GM18499 (cell line): ENCODE measurements around the gene C1orf35.
A peak's percentile ranks its signal among the peaks of the same experiment; 100 is the strongest.

Source experiments
- ATAC-seq: cut with Tn5 transposase; IDR thresholded peaks from one replicate; pipeline ENCODE4 v1.9.1; 2021; ENCODE audit warnings: moderate number of reproducible peaks; ENCODE audit not compliant: insufficient read depth, unreplicated experiment

C1orf35 gene

DNA sequence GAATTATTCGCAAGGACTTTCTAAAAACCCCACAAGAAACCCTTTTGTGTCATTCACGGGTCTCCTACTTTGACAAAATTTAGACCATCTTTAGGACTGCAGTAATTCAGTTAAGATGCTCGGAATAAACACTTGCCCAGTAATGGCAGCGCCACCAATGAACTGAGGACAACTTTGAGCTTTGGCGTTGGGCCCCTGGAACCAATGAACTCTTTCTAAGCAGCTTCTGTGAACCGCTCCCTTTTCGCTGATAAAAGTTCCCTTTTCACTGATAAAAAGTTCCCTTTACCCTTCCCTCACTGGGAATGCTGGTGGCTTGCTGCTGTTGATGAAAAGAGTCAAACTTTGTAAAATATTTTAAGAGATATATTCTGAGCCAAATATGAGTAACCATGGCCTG is 7.4 kb upstream of the C1orf35 start:
- no peak for ATAC-seq

DNA sequence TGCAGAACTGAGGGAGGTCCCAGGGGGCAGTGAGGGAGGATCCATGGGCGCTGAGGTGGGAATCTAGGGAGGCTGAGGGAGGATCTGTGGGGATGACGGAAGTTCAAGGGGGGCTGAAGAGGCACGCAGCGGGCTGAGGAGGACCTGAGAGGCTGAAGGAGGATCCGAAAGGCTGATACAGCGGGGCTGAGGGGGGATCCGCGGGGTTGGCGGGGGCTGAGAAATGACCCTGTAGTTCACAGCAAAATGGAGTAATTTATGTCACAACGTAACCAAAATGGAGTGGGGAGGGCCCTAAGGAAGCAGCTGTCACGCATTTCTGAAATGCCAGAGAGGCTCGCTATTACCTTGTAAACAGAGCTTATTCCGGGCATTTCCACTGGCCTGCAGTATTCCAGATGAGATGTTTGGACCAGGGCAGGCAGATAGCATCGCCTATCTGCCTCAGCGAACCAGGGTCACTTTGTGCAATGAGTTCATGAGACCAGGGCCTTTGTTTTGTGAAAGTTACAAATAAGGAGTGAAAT is 6.9 kb upstream of the C1orf35 start:
- no peak for ATAC-seq

DNA sequence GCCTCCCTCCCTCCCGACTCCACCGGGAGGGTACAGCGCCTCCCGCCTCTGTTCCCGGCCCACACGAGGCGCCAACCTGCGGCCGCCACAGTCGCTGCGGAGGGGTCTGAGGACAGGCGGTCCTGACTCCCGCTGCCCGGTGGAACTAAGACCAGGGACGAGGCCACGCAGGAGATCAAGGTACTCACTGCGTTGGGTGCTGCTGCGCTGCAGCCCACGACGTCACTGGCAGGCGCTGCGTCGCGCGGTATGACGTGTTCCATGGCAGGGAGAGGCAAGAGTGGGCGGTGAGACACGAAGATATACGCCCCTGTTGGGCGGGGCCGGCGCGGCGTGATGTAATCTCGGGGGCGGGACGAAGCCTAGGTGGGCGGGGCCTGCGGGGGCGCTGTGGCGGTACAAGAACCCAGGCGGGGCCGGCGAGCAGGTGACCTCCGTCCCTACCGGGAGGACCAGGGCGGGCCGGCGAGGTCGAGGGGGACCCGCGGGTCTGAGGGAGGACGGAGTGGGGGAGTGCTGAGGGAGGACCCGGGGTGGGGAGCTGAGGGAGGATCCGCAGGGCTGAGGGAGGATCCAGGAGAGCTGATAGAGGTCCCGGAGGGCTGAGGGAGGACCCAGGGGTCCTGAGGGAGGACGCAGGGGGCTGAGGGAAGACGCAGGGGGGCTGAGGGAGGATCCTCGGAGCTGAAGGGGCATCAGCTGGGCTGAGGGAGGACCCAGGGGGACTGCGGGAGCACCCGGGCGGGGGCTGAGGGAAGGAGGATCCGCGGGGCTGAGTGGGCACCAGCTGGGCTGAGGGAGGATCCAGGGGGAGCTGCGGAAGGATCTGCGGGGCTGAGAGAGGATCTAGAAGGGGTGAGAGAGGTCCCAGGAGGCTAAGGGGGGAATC is 6.2 kb upstream of the C1orf35 start, which contains the start of gene MRPL55:
TSS of gene MRPL55 (minus strand) at position 227 of the 889 bp plus-strand sequence. CDS start 1,039 bp downstream, outside the sequence.
- ATAC-seq = peak; percentile 81

DNA sequence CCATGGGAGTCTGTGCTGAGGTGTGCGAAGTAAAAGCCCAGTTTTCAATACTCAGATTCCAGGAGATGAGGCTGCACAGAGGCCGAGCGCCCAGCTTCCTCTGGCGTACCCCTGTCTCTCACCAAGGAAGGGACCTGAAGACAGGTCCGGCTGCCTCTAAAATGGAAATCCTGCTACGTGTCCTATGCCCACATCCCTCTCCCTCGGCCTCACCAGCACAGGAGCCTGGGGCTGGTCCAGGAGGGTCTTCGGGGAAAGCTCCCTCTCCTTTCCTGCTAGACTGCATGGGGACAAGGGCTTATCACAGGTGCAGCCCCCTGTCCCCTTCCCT is 5.6 kb upstream of the C1orf35 start:
- ATAC-seq = no peak

DNA sequence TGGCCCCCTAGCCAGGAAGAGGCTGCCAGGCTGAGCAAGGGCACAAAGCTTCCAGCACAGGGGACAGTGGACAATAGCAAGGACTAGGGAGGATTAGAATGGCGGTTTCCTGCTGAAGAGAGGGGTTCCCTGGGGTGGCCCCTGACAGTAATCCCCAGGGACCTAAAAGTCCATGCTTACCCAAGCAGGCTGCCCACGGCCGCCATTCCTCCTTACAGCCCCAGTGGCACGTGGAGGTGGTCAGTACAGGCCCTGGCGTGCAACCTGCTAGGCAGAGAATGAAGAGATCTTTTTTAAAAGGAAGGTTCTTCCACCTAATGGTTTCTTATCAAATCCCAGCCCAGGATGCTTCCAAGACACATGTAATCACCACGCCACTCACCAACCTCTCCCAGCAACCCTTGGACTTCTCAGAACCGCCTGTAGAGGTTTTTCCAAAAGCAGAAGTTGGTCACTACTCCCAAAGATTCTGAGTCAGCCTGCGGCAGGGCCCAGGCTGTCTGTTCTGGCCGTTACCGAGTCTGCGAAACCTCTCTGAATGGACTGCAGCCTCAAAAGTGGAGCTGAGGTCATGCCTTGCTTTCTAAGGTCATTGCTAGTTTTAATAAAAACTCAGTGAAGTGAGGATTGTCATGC is 5.0 kb upstream of the C1orf35 start:
- no peak for ATAC-seq

- ATAC-seq = no peak
These were observed 4.5 kb upstream of the C1orf35 start for GRCh38 chr1:228107636-228108035.

DNA sequence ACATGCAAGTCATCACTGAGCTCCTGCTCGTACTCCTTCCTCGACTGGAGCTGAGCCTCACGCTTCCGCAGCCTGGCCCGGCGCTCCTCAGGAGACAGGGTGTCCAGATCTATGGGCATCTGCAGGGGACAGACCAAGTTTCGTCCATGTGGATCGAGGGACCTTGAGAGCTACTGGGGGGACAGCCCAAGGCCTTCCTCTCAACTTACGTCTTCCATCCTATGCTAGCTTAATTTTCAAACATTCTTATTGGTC is 3.6 kb upstream of the C1orf35 start:
- no peak for ATAC-seq

- no peak for ATAC-seq
These were observed 3.1 kb upstream of the C1orf35 start for GRCh38 chr1:228105996-228106799.

- no peak for ATAC-seq
These were observed 2.3 kb upstream of the C1orf35 start for GRCh38 chr1:228105270-228105995.

DNA sequence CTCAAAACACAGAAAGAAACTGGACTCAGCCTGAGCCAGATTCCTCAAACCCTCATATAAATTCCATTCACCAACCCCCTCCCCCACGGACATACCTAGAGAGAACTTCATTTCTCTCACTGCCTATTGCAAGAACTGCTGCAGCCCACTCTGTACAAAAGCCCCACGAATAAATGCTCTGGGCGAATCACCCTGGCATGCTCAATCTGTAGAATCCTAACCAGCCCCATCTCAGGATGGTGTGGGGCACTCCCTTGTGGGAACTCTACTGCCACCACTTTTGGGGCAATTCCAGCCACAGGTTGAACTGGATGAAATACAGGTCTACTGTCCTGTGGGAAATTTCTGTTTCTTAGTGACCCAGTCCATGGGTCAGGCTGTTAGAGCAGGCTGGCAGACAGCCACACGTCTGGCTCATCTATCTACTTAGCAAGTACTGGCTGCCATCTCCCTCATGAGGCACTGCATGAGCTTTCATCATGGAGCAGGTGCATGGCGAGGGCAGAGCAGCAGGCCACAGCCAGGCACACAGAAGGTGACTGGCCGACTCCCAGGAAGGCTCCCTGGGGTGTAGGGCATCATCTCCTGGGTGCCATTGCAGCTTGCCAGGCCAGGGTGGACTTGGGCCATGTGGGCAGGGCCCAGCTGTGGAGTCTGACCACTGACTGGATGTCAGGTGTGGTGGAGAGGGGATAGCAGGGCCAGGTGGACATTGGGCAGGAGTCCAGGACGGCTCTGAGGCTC is 1.6 kb upstream of the C1orf35 start:
- ATAC-seq = no peak

DNA sequence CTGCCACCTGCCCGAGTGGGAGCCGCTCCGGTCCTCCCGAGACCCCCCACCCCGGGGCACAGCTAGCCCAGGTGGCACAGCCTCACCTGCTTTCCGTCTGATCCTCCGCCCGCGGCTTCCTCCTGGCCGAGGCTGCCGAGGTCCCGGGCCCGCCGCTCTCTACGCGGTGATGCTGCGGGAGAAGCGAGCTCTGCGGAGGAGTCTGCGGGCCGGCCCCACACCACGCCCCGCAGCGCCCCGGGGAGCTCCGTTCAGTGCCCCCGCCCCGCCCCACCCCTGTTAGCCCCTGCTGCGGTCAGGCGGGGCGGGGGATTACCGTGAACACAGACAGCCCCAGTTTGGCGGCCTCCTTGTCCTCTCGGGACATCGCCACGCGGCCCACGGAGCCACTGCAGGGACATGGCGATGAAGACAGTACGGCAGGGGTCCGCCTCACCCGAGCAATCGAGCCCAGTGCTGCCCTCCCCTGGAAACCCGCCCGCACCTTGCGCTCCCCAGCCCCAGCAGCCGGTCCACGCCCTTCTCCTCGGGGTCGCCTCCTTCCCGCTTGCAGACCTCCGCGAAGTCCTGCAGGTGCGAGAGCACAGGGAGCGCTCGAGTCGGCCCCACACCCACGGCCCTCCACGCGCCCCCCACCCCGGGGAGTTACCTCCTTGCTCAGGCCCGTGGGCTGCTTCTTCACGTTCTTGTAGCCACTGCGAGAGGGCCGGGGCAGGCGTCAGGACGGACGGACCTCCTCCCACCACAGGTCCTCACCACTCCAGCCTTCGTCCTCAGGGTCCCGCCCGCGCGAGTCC is 933 bp downstream of the C1orf35 start:
- ATAC-seq = peak; percentile 11

DNA sequence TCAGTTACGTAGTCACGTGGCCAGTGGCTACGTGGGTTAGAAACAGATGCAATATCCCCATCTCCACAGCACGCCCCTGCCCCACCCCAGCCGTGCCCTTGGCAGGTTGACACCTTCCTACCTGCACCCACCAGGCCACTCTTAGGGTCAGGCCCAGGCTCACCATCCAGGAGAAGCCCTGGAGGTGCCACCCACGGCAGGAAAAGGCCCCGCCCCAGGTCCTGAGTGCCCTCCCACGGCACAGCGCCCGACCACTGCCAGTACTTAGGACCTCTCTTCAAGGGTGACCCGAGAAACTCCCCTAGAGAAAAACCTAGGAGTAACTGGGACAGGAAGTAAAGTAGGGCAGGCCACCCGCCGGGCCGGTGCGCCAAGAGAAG is 1.5 kb downstream of the C1orf35 start:
- no peak for ATAC-seq

GRCh38 chr1:228100822-228101613 is 2.1 kb downstream of the C1orf35 start:
- no peak for ATAC-seq

GRCh38 chr1:228099331-228099732 is 3.8 kb downstream of the C1orf35 start:
- ATAC-seq = no peak

DNA sequence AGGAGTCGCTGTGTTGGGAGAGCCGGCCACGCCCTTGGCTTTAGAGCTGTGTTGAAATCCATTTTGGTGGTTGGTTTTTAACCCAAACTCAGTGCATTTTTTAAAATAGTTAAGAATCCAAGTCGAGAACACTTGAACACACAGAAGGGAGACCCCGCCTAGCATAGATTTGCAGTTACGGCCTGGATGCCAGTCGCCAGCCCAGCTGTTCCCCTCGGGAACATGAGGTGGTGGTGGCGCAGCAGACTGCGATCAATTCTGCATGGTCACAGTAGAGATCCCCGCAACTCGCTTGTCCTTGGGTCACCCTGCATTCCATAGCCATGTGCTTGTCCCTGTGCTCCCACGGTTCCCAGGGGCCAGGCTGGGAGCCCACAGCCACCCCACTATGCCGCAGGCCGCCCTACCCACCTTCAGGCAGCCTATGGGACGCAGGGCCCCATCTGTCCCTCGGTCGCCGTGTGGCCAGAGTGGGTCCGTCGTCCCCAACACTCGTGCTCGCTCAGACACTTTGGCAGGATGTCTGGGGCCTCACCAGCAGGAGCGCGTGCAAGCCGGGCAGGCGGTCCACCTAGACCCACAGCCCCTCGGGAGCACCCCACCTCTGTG is 4.7 kb downstream of the C1orf35 start:
- no peak for ATAC-seq

DNA sequence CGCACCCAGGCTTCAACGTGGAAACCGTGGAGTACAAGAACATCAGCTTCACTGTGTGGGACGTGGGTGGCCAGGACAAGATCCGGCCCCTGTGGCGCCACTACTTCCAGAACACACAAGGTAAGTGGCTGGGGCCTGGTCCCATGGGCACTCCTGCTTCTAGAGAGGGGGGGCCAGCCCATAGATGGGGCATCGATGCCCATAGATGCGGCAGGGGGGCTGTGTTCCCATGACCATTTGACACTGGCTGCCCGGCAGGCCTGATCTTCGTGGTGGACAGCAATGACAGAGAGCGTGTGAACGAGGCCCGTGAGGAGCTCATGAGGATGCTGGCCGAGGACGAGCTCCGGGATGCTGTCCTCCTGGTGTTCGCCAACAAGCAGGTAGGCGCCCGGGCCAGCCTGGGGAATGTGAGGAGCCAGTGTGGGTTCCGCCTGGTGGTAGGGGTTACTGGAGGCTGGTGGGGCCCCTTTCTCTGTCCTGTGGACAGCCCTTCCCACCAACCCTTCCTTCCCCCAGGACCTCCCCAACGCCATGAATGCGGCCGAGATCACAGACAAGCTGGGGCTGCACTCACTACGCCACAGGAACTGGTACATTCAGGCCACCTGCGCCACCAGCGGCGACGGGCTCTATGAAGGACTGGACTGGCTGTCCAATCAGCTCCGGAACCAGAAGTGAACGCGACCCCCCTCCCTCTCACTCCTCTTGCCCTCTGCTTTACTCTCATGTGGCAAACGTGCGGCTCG is 5.6 kb downstream of the C1orf35 start:
- no peak for ATAC-seq
